H1 (cell line): ENCODE measurements around the gene TMPRSS4. TPM values are rescaled to one million over a fixed set of nuclear protein-coding genes. Genes with fewer than 3 reads are reported as not detected.

ENCODE experiments used
- CTCF ChIA-PET: fragments of 300-600 bp; sonication (Branson Sonifier 250); formaldehyde crosslinking; loops from one replicate; lab custom pipeline; 2021; ENCODE audit not compliant: partially characterized antibody; lab: Charles Lee
- POLR2A ChIA-PET: fragments of 300-600 bp; sonication (Branson Sonifier 250); formaldehyde crosslinking; loops from one replicate; lab custom pipeline; 2021; ENCODE audit warnings: inconsistent platforms; ENCODE audit not compliant: partially characterized antibody; lab: Charles Lee
- DNase-seq, 2 experiments: peaks; one replicate each; pipeline versions ENCODE4 v3.0.0 to v3.0.0-alpha.2; 2010 to 2022; ENCODE audit warnings: low spot score in 2 of 2, low read depth in 1 of 2, mixed read lengths in 1 of 2
- FAIRE-seq: peaks from 2 replicates; lab custom pipeline; 2011; peaks lifted over from hg19 to GRCh38; lab: Jason Lieb, UNC
- H2AFZ ChIP-seq: 2 replicates; pipeline ENCODE4 v1.8.1; 2012; ENCODE audit warnings: low read length, inconsistent platforms
- H2AK5ac ChIP-seq: 2 replicates; pipeline ENCODE4 v1.6.1; 2013; ENCODE audit warnings: low read depth, low read length
- H2BK120ac ChIP-seq: replicated peaks from 2 replicates; pipeline ENCODE3; 2013; ENCODE audit warnings: low read depth, low read length, inconsistent platforms
- H2BK12ac ChIP-seq: 2 replicates; pipeline ENCODE4 v1.6.1; 2013; ENCODE audit warnings: low read depth, low read length
- H2BK15ac ChIP-seq: 2 replicates; pipeline ENCODE4 v1.6.1; 2013; ENCODE audit warnings: low read length
- H2BK20ac ChIP-seq: 2 replicates; pipeline ENCODE4 v1.6.1; 2013; ENCODE audit warnings: low read length
- H2BK5ac ChIP-seq: 2 replicates; pipeline ENCODE4 v1.6.1; 2013; ENCODE audit warnings: low read depth, low read length
- H3K14ac ChIP-seq: 2 replicates; pipeline ENCODE4 v1.6.1; 2013; ENCODE audit warnings: inconsistent platforms; ENCODE audit not compliant: insufficient read length
- H3K18ac ChIP-seq: 2 replicates; pipeline ENCODE4 v1.6.1; 2013; ENCODE audit warnings: low read length; ENCODE audit errors: extremely low read depth
- H3K23ac ChIP-seq: 2 replicates; pipeline ENCODE4 v1.6.1; 2013; ENCODE audit warnings: inconsistent platforms; ENCODE audit not compliant: insufficient read length
- H3K23me2 ChIP-seq: 2 replicates; pipeline ENCODE4 v1.6.1; 2013; ENCODE audit warnings: low read depth, low read length
- H3K27ac ChIP-seq: 2 replicates; pipeline ENCODE4 v1.6.1; 2011; ENCODE audit warnings: low read depth, low read length, inconsistent platforms
- H3K27me3 ChIP-seq, 4 experiments: replicated peaks in 1 of 4; 1 replicate in 1 of 4; 2 replicates in 3 of 4; pipeline versions ENCODE4 v1.6.1 to v1.8.1; 2011 to 2013; ENCODE audit warnings: low read length in 3 of 4, mild to moderate bottlenecking in 3 of 4, inconsistent platforms in 2 of 4, mixed read lengths in 2 of 4, moderate library complexity in 1 of 4; ENCODE audit not compliant: control insufficient read depth in 3 of 4, insufficient read depth in 3 of 4; ENCODE audit errors: extremely low read depth in 1 of 4
- H3K36me3 ChIP-seq, 4 experiments: 2 replicates each; pipeline versions ENCODE4 v1.6.1 to v1.8.1; 2011 to 2013; ENCODE audit warnings: mild to moderate bottlenecking in 4 of 4, low read length in 3 of 4, moderate library complexity in 2 of 4, control low read depth in 1 of 4, inconsistent platforms in 1 of 4; ENCODE audit not compliant: insufficient read depth in 4 of 4, control insufficient read depth in 2 of 4
- H3K4ac ChIP-seq: replicated peaks from 2 replicates; pipeline ENCODE3; 2013; ENCODE audit warnings: low read length, low read depth, mixed read lengths, inconsistent platforms; ENCODE audit not compliant: insufficient read length
- H3K4me1 ChIP-seq, 4 experiments: replicated peaks in 1 of 4; 1 replicate in 1 of 4; 2 replicates in 3 of 4; pipeline versions ENCODE4 v1.6.1 to v1.8.1; 2011 to 2013; ENCODE audit warnings: low read length in 3 of 4, inconsistent platforms in 2 of 4, mixed read lengths in 1 of 4; ENCODE audit not compliant: insufficient read depth in 4 of 4, control insufficient read depth in 3 of 4
- H3K4me2 ChIP-seq, 2 experiments: 2 replicates each; pipeline versions ENCODE4 v1.6.1 to v1.8.1; 2011 to 2013; ENCODE audit warnings: low read depth in 2 of 2, low read length in 2 of 2, control low read depth in 1 of 2, inconsistent platforms in 1 of 2, mild to moderate bottlenecking in 1 of 2; ENCODE audit not compliant: insufficient read depth in 1 of 2
- H3K4me3 ChIP-seq, 4 experiments: fragments of 200-600, 300-600 bp in 1 of 4; sonication (generic), shearing (Covaris generic), sonication (Bioruptor Twin) in 1 of 4; 2 replicates each; pipeline versions ENCODE4 v1.5.1 to v1.8.1; 2011 to 2016; ENCODE audit warnings: low read length in 4 of 4, low read depth in 3 of 4, control low read depth in 2 of 4, inconsistent platforms in 2 of 4, mild to moderate bottlenecking in 2 of 4, mixed read lengths in 1 of 4, moderate library complexity in 1 of 4; ENCODE audit not compliant: insufficient read depth in 2 of 4; ENCODE audit errors: extremely low read depth in 1 of 4
- H3K56ac ChIP-seq: replicated peaks from 2 replicates; pipeline ENCODE3; 2013; ENCODE audit warnings: low read depth, mild to moderate bottlenecking, mixed read lengths, low read length, inconsistent platforms; ENCODE audit not compliant: insufficient read length
- H3K79me1 ChIP-seq: 2 replicates; pipeline ENCODE4 v1.6.1; 2013; ENCODE audit warnings: low read depth, low read length, control low read depth
- H3K79me2 ChIP-seq, 2 experiments: 2 replicates each; pipeline versions ENCODE4 v1.6.1 to v1.8.1; 2012 to 2013; ENCODE audit warnings: low read length in 2 of 2, mild to moderate bottlenecking in 2 of 2, inconsistent platforms in 1 of 2; ENCODE audit not compliant: insufficient read depth in 2 of 2, control insufficient read depth in 1 of 2
- H3K9ac ChIP-seq, 4 experiments: replicated peaks in 1 of 4; 1 replicate in 1 of 4; 2 replicates in 3 of 4; pipeline versions ENCODE4 v1.6.1 to v1.8.1; 2011 to 2013; ENCODE audit warnings: low read depth in 3 of 4, low read length in 3 of 4, control low read depth in 2 of 4, mild to moderate bottlenecking in 2 of 4, moderate library complexity in 2 of 4, inconsistent platforms in 1 of 4; ENCODE audit errors: extremely low read depth in 1 of 4
- H3K9me3 ChIP-seq, 2 experiments: 2 replicates each; pipeline versions ENCODE4 v1.6.1 to v1.8.1; 2012 to 2013; ENCODE audit warnings: mild to moderate bottlenecking in 2 of 2, moderate library complexity in 2 of 2, control low read depth in 1 of 2, inconsistent platforms in 1 of 2, low read depth in 1 of 2, low read length in 1 of 2, mixed read lengths in 1 of 2; ENCODE audit not compliant: insufficient read depth in 2 of 2
- H4K20me1 ChIP-seq, 2 experiments: replicated peaks in 1 of 2; 2 replicates each; pipeline versions ENCODE3 to v1.8.1; 2011 to 2013; ENCODE audit warnings: inconsistent platforms in 2 of 2, low read length in 2 of 2, mild to moderate bottlenecking in 1 of 2; ENCODE audit not compliant: insufficient read depth in 2 of 2, control insufficient read depth in 1 of 2
- H4K5ac ChIP-seq: 2 replicates; pipeline ENCODE4 v1.6.1; 2013; ENCODE audit warnings: low read length, low read depth, mixed read lengths, inconsistent platforms; ENCODE audit not compliant: insufficient read length
- H4K8ac ChIP-seq: 2 replicates; pipeline ENCODE4 v1.8.0; 2013; ENCODE audit warnings: mild to moderate bottlenecking, moderate library complexity, low read length, inconsistent platforms; ENCODE audit not compliant: insufficient read depth; ENCODE audit errors: extremely low read depth
- H4K91ac ChIP-seq: replicated peaks from 2 replicates; pipeline ENCODE3; 2013; ENCODE audit warnings: low read length, mixed read lengths, inconsistent platforms; ENCODE audit not compliant: insufficient read length
- CEBPB ChIP-seq: IDR thresholded peaks from 2 replicates; pipeline ENCODE4 v1.6.1; 2012; ENCODE audit warnings: low read depth, low read length
- CHD1 ChIP-seq: IDR thresholded peaks from 2 replicates; pipeline ENCODE4 v1.6.1; 2012; ENCODE audit warnings: low read depth, low read length, improper control_type of control experiment
- CTCF ChIP-seq, 3 experiments: IDR thresholded peaks; 1 replicate in 2 of 3; 2 replicates in 1 of 3; pipeline versions ENCODE4 v1.5.1 to v1.6.1; 2011; ENCODE audit warnings: low read length in 3 of 3, mild to moderate bottlenecking in 3 of 3, inconsistent platforms in 2 of 3, low read depth in 1 of 3, moderate library complexity in 1 of 3; ENCODE audit not compliant: insufficient read depth in 1 of 3; ENCODE audit errors: control extremely low read depth in 1 of 3
- EGR1 ChIP-seq: IDR thresholded peaks from 2 replicates; pipeline ENCODE4 v1.6.1; 2011; ENCODE audit warnings: low read depth, low read length, borderline replicate concordance
- GTF2F1 ChIP-seq: IDR thresholded peaks from 2 replicates; pipeline ENCODE4 v1.6.1; 2012; ENCODE audit warnings: low read depth, low read length, improper control_type of control experiment, borderline replicate concordance
- MAX ChIP-seq: IDR thresholded peaks from 2 replicates; pipeline ENCODE4 v1.6.1; 2012; ENCODE audit warnings: inconsistent platforms
- PHF8 ChIP-seq: fragments of 200-600 bp; sonication (generic); conservative IDR thresholded peaks from 2 replicates; pipeline ENCODE4 v1.7.1; 2012; ENCODE audit warnings: low read depth, mild to moderate bottlenecking, inconsistent platforms, low read length, moderate library complexity
- POLR2A ChIP-seq, 2 experiments: IDR thresholded peaks; 1 replicate in 1 of 2; 2 replicates in 1 of 2; pipeline ENCODE4 v1.6.1; 2011; ENCODE audit warnings: low read depth in 2 of 2, low read length in 2 of 2, mild to moderate bottlenecking in 2 of 2; ENCODE audit errors: control extremely low read depth in 1 of 2
- RAD21 ChIP-seq, 2 experiments: IDR thresholded peaks in 1 of 2; conservative IDR thresholded peaks in 1 of 2; 2 replicates each; pipeline ENCODE4 v1.6.1; 2011; ENCODE audit warnings: low read depth in 2 of 2, low read length in 2 of 2, improper control_type of control experiment in 1 of 2, inconsistent platforms in 1 of 2, mild to moderate bottlenecking in 1 of 2, moderate library complexity in 1 of 2
- RBBP5 ChIP-seq: IDR thresholded peaks from 2 replicates; pipeline ENCODE4 v1.7.1; 2012; ENCODE audit warnings: low read depth, mild to moderate bottlenecking, inconsistent platforms, low read length, moderate library complexity, borderline replicate concordance
- TCF12 ChIP-seq: IDR thresholded peaks from 2 replicates; pipeline ENCODE4 v1.6.1; 2011; ENCODE audit warnings: low read depth, mild to moderate bottlenecking, low read length
- YY1 ChIP-seq: IDR thresholded peaks from 2 replicates; pipeline ENCODE4 v1.6.1; 2011; ENCODE audit warnings: low read depth, mild to moderate bottlenecking, low read length
- WGBS, 2 experiments: shearing (Covaris generic) in 1 of 2; methylation state at CpG; one replicate each; pipeline versions ENCODE4 v1.1.6 to v1.1.7; 2013 to 2015; ENCODE audit warnings: low lambda C conversion rate in 2 of 2, mixed read lengths in 2 of 2, inconsistent platforms in 1 of 2, low coverage in 1 of 2, missing lambda C conversion rate in 1 of 2; ENCODE audit not compliant: insufficient replicate concordance in 2 of 2, insufficient coverage in 1 of 2, insufficient read length in 1 of 2; ENCODE audit errors: extremely low coverage in 1 of 2, missing lambda C conversion rate in 1 of 2; 5-methylcytosine and 5-hydroxymethylcytosine counted together
- polyA plus RNA-seq, 7 experiments: library from polyadenylated mRNA; depleted of rRNA in 3 of 7; stranded (reverse) in 5 of 7; unstranded in 2 of 7; fragments of >200 nt in 5 of 7; fragments of 200-250 nt in 2 of 7; gene quantifications; 1 replicate in 5 of 7; 2 replicates in 1 of 7; 4 replicates in 1 of 7; pipeline versions ENCODE4 v1.2.1 to v1.2.3, GENCODE V29; 2011 to 2013; ENCODE audit warnings: missing spikeins in 2 of 7, mixed read lengths in 2 of 7
- total RNA-seq: library from RNA; stranded (reverse); fragmentation: NEBNext Ultra II Directional; extraction: Animal tissue kit (Norgen Biotek cat#: 25700); gene quantifications from 2 replicates; pipeline ENCODE4 v1.2.1, GENCODE V29; 2021

The TMPRSS4 gene
- total and polyA plus RNA-seq, 2 of the 8 experiments (the other 6 are each of a cell fraction or from before 2014, with no cell fraction given): 0.11 to 0.58 TPM

GRCh38 chr11:118088531-118088930 is 11.7 kb downstream of the TMPRSS4 start:
- Histone ChIP-seq H2BK15ac (no peak overlapping the region), H3K27me3 (no peaks in the 10 kb centered on the region), H2BK120ac (no peak overlapping the region), H2AFZ (no peak overlapping the region), H3K23ac (no peak overlapping the region), H3K4me3 (no peak overlapping the region), H3K4ac (no peak overlapping the region), H3K9ac (no peak overlapping the region), H4K20me1 (no peaks in the 10 kb centered on the region), H3K56ac (no peak overlapping the region), H3K79me2 (no peaks in the 10 kb centered on the region), H3K18ac (no peak overlapping the region), H2BK12ac (no peak overlapping the region), H3K4me2 (no peak overlapping the region), H3K9me3 (peaks cover 8 to 21% of the 10 kb centered on the region in 2 experiments; a peak in 3 of 4 replicates), H3K23me2 (peaks cover 2% of the 10 kb centered on the region; the same call in 1 of the 2 replicates), H3K27ac (no peak overlapping the region), H4K91ac (no peak overlapping the region), H4K5ac (no peak overlapping the region), H2AK5ac (no peak overlapping the region), H2BK5ac (no peak overlapping the region), H3K36me3 (no peaks in the 10 kb centered on the region), H3K4me1 (no peaks in the 10 kb centered on the region), H3K14ac (no peak overlapping the region), H3K79me1 (no peaks in the 10 kb centered on the region), H2BK20ac (no peak overlapping the region), H4K8ac (no peak overlapping the region)
- CTCF ChIA-PET: no interaction called here
- WGBS, 2 experiments: 89% methylated on average over 4 of the region's 4 CpGs; no CpG with 5 or more reads in 1 of the 2 experiments
- DNase-seq (no peak), FAIRE-seq (no peak)
- POLR2A ChIA-PET: no interaction called here
- no peak for TF ChIP-seq MAX
- no peak for TF ChIP-seq CTCF (IDR thresholded peaks at IDR 0.05; ENCODE audit: control extremely low read depth in 1 of 3, insufficient read depth in 1 of 3, low read depth in 1 of 3, low read length in 3 of 3)
- TF ChIP-seq POLR2A (IDR thresholded peaks at IDR 0.05; ENCODE audit: control extremely low read depth in 1 of 2, low read depth in 2 of 2, low read length in 2 of 2): no peak
- no peak for TF ChIP-seq RBBP5
- TF ChIP-seq CHD1: no peak
- TF ChIP-seq RAD21 (IDR thresholded peaks at IDR 0.05 in 1 of 2, conservative IDR thresholded peaks at IDR 0.05 in 1 of 2; ENCODE audit: low read depth in 2 of 2, low read length in 2 of 2): no peak
- no peak for TF ChIP-seq GTF2F1
- TF ChIP-seq YY1: no peak
- no peak for TF ChIP-seq PHF8
- no peak for TF ChIP-seq EGR1
- no peak for TF ChIP-seq TCF12
- TF ChIP-seq CEBPB: no peak
